Activated CD8-positive, alpha-beta memory T cell treated with anti-CD3 and anti-CD28 coated beads, Interleukin-2, amount 50 U/mL, for 48 hours (primary cell): ENCODE data around the gene KCNIP3.
A peak's percentile ranks its signal among the peaks of the same experiment; 100 is the strongest.
"Not testable (repeated sequence)": the region's sequence is repeated elsewhere in the genome, so short reads cannot be mapped to it uniquely, and the experiment has no call there.

Experiments used
- DNase-seq: peaks from one replicate; pipeline ENCODE4 v3.0.0-alpha.2; 2020

The KCNIP3 gene

DNA sequence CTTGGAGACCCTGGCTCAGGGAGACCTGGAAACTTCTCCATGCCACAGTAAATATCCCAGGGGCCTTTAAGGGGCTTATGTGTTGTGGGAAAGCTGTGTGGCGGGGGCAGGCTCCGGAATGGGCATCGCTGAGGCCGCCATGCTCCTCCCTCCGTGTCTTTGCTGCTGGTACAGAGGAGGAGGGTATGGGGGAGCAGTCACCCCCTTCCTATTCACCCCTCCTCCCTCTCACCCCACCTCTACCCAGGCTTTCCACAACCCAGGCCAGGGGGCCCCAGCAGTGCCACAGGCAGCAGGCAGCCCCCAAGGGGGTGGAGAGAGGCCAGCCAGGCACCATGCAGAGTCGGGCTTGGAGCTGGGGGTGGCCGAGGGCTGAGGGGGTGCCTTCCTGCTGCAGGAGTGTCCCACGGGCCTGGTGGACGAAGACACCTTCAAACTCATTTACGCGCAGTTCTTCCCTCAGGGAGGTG, 77.3 kb downstream of the KCNIP3 start:
- peak; percentile 18 for DNase-seq

DNA sequence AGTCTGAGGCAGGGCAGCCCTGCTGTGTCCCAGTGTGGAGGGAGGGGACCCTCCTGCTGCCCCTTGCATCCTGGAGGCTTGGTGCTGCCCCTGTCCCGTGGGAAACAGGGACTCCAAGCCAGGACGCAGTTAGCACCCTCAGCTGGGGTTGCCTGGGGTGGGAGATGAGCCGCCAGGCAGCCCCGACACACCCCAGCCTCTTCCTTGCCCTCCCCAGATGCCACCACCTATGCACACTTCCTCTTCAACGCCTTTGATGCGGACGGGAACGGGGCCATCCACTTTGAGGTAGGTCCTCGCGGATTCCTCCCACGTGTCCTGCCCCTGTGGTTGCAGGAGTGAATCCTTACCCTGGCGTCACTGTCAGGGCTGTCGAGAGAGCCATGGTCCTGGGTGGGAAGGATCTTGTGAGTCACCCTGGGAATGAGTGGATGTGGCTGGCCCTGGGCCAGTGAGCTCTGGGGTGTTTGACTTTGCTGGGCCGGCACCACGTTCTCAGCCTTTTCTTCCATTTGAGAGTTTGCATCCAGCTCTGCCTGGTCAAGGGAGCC, 77.8 kb downstream of the KCNIP3 start:
- peak; percentile 44 for DNase-seq

DNA sequence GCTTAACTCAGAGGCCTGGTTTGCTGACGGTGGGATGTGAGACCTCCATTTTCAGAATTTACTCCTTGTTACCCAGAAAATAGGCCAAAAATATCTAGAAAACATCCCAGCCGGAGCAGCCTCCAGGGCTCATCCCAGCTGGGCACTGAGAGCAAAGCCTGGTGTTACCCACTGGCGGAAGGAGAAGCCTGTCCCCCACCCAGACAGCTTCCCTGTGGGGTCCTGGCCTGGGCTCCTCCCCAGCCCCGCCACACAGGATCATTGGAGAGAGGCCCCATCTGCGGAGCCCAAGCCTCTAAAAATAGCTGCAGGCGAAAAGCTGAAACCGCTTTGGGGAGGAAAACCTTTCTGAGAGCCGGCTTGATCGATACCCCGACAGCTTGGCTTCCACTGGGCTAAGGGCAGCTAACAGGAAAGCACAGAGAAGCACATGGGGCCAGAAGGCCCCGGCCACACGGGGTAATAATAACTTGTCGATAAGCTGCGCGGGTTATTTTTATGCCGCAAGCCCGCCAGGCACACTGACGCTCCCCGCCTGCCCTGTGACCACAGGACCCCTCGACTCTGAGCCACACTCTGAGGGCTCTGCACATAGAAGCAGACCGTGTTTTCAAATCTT, 78.5 kb downstream of the KCNIP3 start:
- peak; percentile 35 for DNase-seq

DNA sequence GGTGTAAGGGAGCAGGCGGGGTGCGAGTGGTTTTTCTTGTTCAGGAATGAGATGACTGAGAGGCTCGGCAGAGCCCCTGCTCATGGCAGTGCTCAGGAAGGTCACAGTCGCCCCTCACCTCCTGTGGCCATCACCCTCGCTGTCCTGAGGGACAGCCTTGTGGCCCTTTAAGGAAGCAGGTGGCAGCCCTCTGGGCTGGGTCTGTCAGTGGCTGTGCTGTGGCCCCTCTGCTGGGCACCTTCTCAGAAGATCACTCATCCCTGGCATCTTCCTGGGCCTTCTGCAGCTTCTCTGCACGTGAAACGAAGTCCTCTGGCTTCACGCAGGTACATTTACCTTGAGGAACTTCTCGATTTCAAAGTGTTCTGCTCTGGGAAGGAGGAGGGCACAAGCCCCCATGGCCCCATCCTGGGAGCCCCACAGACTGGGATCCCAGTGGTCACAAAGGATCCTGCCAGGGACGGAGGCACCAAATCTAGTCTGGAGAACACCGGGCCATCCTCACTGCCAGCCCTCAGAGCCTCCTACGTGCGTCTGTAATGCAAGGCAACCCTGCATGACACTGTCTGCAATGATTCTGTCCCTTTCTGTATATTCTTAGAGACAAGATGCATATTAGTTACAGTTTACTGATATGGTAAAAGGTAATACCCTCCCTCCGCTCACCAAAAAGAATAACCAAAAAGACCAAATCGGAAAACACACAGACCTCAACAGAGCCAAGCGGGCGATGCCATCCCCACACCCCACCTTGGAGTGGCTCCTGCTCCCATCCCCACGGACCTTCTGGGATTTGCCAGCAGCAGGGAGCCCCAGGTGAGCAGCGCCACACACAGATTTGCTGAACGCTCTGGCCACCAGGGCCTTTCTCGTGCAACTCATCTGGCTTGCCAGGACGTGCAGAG, 79.4 kb downstream of the KCNIP3 start:
- DNase-seq: peak; percentile 20

DNA sequence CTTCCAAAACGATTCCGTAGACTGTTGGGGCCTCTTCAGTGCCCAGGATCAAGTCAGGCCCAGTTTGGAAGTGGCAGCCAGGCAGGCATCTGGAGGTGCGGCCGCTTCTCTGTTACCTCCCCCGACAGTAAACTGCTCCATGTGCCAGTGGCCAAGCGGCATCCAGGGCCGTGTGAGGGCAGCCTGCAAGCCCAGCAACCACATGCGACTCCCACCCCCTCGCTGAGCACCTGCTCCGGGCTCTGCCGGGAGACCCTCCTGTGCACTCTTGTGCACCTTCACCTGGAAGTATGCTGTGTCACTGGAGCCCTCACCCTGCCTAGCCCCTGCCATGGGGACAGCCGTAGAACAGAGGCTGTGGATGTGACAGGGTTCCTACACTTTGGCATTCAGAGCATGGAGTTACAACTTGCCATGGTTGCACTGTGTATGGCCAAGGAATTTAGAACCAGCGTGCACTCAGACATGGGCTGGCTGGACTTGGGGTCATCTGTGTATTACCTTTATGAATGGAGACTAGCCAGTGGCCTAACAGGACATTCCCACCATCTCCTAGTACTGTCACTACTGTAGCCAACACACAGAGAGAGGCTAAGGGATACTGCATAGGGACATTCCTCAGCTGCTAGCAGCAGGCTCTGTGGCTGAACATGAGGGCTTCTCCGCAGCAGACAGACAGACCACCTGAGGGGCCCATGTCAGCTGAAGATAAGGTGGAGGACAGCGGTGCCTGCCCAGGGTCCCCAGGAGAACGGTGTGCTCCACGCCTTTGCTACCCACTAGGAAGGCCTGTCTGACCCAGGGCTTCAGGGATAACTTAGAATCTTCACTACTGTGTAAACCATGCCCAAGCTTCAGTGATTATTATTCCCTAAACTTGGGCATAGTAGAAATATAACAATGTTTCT, 80.3 kb downstream of the KCNIP3 start:
- peak; percentile 37 for DNase-seq

DNA sequence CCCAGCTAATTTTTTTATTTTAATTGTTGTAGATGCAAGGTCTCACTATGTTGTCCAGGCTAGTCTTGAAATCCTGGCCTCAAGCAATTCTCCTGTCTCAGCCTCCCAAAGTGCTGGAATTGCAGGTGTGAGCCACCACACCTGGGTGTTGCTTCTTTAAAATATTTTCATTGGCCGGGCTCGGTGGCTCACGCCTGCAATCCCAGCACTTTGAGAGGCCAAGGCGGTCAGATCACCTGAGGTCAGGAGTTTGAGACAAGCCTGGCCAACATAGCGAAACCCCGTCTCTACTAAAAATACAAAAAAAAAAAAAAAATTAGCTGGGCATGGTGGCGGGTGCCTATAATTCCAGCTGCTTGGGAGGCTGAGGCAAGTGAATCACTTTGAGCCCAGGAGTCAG, 81.1 kb downstream of the KCNIP3 start:
- DNase-seq: not testable (repeated sequence)

DNA sequence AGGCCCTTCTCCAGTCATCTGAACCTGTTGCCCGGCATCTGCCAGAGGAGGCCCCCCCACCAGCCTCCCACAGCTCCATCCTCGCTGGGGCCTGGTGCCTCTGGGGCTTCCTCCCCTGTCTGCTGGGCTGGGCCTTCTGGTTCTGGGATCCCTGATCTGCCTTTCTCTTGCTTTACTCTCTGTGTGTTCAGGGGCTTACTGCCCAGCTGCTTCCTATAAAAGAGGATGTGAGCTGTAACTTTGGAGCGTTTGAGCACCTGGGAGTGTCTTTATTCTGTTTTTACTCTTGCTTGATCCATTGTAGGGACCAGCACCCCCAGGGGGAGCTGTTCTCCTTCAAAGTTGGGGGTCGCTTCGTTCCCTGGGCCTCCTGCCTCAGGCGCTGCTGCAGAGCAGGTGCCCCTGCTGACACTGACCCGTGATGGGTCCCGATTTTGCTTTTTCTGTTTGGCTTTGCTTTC, 82.3 kb downstream of the KCNIP3 start:
- peak; percentile 44 for DNase-seq

DNA sequence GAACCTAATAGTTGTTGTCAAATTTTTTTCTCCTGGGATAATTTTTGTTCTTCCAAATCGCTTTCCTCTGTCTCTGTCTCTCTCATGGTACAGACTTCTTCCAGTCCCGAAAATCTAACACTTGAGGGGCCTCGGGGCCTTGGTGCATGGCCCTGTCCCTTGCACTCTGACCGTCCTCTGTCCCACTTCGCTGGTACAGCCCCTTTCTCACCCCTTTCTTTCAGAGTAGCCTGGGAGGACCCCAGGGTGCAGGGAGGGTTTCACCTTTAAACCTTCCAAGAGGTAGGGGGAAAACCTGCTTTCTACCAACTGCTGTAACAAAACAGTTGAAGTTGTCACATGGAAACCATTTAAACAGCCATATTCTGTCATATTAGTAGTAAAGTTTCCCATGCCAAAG, 83.1 kb downstream of the KCNIP3 start:
- no peak for DNase-seq

DNA sequence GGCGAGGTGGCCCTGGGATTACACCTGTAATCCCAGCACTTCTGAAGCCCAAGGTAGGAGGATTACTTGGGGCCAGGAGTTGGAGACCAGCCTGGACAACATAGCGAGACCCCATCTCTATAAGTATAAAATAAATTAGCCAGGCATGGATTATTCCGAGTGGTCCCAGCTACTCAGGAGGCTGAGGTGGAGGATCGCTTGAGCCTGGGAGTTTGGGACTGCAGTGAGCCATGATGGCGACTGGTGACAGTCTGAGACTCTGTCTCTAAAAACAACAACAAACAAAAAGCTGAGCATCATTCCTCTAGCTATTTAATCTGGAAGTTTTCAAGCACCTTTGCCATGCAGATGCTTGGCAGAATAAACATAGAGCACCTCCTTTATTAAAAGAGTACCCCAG, 83.6 kb downstream of the KCNIP3 start:
- no peak for DNase-seq

DNA sequence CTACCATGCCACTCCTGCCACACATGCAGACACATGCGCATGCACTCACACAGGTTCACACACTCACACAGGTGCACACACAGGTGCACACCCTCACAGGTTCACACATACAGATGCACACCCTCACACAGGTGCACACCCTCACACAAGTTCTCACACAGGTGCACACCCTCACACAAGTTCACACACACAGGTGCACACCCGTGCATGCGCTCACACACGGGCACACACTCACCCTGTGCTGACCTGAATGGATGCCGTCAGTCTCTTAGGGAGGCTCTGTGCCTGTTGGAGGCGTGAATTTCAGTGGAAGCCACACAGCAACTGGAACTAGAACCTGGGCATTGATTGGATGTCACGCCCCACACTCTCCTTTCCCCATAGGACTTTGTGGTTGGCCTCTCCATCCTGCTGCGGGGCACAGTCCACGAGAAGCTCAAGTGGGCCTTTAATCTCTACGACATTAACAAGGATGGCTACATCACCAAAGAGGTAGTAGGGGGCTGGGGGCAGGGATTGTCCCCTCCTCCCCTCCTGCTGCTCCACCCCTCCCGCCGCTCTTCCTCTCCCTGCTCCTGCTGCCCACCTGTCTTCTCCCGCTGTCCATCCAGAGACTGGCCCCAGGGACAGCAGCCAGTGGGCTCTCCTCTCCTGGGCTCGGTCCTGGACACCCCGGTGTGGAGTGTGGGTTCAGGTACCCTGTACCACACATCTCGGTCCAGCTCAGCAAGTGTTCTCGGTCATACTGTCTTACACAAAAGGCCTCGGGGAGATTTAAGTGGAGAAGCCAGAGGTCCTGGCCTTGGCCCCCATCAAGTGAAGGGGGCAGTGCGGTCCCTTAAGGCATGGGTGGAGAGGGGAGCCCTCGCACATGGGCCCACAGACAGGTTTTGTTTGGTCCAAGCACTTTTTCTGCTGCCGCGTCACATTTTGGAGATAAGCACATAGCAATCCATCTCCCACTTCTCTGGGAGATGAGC, 84.4 kb downstream of the KCNIP3 start:
- peak; percentile 32 for DNase-seq

DNA sequence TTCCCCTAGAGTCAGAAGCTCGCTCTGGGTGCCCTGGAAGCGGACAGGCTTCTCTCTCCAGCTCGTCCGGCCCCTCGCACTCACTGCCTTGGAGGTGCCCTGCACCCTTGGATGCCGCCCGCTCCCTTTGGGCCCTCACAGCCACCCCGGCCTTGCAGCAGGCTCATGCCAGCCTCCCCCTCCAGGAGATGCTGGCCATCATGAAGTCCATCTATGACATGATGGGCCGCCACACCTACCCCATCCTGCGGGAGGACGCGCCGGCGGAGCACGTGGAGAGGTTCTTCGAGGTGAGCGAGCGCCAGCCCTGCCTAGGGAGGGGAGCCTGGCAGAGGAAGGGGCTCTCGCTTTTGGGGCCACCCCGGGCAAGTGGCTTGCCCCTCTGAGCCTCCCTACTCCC, 85.0 kb downstream of the KCNIP3 start:
- DNase-seq: peak; percentile 29

DNA sequence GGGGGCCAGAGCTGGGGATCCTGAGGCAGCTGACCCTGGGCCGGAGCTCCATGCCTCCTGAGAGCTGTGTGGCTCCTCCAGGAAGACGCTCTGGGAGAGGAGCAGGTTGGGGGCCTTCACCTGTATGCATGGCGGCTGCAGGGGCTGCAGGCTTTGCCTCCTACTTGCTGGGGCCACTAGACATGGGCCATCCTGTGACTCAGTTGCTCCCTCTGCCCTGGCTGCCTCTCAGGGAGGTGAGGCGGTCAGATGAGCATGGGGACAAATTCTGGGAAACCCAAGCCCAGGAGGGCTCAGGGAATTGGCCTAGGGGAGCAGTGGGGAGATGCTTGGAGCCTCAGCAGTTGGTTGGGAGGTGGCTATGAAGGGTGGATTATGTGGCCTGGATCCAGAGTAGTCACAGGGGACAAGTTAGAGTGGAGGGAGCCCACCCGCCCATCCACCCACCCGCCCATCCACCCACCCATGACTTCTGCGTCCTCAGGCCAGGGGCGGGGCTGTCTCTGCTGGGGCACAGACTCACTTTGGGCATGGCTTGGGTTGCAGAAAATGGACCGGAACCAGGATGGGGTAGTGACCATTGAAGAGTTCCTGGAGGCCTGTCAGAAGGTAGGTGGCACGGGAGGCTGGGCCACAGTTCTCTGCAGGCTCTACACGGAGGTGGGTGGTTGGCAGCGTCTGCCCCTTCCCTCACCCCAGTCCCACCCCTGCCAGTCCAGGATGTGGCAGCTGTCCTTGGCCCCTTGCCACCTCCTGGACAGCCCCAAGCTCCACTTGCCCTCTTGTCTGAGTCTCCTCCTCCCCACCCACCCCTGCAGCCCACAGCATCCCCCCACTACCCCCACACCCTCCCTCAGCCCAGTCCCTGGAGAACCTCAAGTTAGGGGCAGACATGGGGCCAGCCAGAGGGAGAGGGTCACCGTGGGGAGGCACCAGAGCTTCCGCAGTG, 85.8 kb downstream of the KCNIP3 start:
- DNase-seq: peak; percentile 32

DNA sequence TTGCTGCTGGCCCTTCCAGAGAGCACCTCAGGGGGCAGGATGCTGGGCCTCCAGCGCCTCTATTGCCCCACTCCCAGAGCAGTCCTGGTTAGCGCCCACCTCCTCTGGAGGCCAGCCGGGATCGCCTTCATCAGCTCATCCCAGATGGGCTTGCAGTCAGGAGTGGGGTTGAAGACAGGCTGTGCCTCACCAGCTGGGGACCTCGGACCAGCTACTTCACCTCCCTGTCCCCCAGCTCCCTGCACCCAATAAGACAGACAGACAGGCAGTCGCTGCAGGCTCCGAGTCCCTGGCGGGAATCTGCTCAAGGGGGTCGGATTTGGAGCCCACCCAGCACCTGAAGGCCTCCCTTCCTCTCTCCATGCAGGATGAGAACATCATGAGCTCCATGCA, 86.5 kb downstream of the KCNIP3 start:
- peak; percentile 39 for DNase-seq

DNA sequence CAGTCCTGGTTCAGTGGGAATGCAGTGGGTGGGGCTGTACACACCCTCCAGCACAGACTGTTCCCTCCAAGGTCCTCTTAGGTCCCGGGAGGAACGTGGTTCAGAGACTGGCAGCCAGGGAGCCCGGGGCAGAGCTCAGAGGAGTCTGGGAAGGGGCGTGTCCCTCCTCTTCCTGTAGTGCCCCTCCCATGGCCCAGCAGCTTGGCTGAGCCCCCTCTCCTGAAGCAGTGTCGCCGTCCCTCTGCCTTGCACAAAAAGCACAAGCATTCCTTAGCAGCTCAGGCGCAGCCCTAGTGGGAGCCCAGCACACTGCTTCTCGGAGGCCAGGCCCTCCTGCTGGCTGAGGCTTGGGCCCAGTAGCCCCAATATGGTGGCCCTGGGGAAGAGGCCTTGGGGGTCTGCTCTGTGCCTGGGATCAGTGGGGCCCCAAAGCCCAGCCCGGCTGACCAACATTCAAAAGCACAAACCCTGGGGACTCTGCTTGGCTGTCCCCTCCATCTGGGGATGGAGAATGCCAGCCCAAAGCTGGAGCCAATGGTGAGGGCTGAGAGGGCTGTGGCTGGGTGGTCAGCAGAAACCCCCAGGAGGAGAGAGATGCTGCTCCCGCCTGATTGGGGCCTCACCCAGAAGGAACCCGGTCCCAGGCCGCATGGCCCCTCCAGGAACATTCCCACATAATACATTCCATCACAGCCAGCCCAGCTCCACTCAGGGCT, 87.9 kb downstream of the KCNIP3 start:
- peak; percentile 32 for DNase-seq

DNA sequence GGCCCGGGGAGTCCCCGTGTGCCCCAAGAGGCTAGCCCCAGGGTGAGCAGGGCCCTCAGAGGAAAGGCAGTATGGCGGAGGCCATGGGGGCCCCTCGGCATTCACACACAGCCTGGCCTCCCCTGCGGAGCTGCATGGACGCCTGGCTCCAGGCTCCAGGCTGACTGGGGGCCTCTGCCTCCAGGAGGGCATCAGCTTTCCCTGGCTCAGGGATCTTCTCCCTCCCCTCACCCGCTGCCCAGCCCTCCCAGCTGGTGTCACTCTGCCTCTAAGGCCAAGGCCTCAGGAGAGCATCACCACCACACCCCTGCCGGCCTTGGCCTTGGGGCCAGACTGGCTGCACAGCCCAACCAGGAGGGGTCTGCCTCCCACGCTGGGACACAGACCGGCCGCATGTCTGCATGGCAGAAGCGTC, 88.4 kb downstream of the KCNIP3 start:
- DNase-seq: peak; percentile 25

DNA sequence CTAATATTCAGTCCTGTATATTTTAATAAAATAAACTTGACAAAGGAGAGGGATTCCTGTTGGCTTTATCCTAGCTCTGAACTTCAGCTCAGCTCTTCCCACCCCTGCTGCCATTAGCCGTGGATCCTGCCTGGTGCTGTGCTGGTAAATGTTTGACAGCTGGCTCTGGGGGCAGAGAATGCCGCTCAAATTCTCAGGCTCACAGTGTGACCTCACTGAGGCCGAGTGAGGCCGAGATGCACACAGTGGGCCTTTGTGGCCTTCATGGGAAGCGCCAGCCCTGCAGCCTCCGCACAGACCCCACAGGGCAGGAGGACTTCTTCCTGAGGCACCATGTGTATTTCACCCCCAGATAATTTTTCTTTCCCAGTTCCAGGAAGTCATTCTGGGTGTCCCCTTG, 88.9 kb downstream of the KCNIP3 start:
- DNase-seq: peak; percentile 17

DNA sequence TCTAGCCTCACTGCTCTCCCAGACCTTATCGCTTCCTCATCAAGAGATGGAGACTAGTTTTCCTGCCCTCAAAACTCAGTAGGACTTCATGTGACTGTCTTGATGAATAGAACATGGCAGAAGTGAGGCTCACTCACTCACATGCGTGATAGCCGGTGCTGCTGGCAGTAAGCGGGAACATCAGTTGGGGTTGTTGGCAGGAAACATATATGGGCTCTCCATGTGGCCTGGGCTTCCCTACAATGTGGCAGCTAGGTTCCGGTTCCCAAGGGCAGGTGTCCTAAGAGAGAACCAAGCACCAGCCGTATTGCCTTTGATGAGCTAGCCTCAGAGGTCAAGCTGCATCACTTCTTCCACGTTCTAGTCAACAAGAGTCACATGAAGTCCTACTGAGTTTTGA, 90.2 kb downstream of the KCNIP3 start:
- DNase-seq: peak; percentile 15

DNA sequence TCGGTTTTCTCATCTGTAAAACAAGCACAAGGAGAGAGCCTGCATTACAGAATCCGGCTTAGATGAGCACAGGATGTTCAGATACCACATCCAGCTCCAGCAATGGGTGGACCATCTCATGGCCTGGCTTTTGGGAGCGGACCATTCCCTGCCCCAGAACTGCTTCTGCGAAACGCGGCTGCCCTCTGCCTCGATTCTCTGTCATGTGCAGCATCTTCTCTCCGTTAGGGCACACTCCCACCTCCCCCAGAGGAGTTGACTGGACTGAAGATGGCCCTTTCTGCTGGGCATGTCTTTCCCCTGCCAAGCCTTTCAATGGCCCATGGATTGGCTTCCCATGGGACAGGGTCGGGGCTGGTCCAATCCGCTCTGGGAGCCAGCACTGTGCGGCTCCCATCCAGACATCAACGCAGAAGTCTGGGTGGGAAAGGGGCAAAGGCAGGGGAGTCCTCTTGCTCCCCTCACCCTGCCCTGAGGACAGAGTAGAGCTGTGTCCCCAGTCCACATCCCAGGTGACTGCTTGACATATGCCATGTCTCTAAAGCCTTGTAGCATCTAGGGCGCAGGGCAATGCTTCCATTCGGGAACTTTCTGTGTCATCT, 91.0 kb downstream of the KCNIP3 start:
- peak; percentile 38 for DNase-seq

DNA sequence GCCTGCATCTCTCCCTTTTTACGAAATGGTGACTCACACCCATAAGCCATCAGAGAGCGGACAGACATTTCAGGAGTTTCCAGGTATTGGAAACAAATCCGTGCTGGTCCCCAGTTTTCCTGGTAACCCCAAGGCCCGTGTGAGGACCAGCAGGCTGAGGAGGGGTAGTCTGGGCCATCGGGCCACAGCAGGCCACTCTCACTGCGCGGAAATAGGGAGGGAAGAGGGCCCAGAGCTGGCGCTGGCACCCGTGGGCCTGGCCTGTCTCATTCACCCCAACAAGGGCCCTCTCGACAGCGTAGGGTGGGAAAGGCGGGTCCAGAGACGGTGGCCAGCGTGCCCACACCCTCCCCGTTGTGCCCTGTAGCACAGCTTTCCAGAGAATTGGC, 91.7 kb downstream of the KCNIP3 start:
- peak; percentile 43 for DNase-seq
